DMS53 treated with DMSO at 0.1 percent for 48 hours (cell line): ENCODE results near the gene SPRYD3.
"Not testable (repeated sequence)": the region's sequence is repeated elsewhere in the genome, so short reads cannot be mapped to it uniquely, and the experiment has no call there.

Experiments
- DNase-seq: peaks from one replicate; lab custom pipeline; 2025; ENCODE audit not compliant: unreplicated experiment; lab: John Stamatoyannopoulos, UW

The SPRYD3 gene

GRCh38 chr12:53027014-53027413, 52.2 kb downstream of the SPRYD3 start:
- DNase-seq: not testable (repeated sequence)

DNA sequence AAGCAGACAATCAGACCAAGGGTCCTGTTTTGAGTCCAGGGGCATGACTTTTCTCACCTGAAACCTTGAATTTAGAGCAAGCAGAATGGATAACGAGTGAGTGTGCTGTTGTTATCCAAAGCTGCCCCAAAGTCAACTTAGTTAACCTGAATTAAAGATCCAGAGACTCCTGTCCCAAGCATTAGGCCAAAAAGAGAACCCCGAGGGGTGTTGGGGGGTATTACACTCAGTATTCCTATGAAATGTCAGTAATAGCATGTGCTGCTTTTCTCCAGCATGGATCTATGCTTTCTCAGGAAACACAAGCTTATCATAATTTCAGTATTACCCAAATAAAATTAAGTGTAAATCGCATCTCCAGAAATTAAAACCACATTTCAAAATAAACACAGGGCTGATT, 53.9 kb downstream of the SPRYD3 start:
- DNase-seq: no peak

GRCh38 chr12:53014709-53015108, 64.5 kb downstream of the SPRYD3 start:
- DNase-seq: no peak
